LNCAP (cell line): Measurements from ENCODE around the gene CLDN25.
A peak's percentile ranks its signal among the peaks of the same experiment; 100 is the strongest.

Experiments
- TF ChIP-seq, protein P1 (sequence below): fragments of 450-650 bp; IDR thresholded peaks from 2 replicates; pipeline ENCODE4 v1.5.1; 2017; ENCODE audit warnings: mild to moderate bottlenecking

CLDN25 gene

DNA sequence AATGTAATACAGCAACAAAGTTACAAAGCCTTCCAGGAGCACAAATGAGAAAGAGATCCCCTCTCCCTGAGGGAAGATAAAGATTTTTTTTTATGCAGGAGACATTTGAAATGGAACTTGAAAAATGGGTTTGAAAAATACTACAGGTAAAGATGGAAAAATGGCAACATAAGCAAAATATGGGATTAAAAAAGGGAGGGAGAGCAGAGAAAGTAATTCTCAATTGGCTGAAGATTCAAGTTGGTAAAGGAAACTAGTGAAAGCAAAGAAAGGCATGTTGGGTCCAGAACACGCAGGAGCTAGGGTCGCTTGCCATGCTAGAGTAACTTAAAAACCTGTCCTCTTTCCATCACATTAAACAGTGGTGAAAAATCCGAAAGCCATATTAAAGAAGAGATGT is 7.6 kb upstream of the CLDN25 start:
- TF ChIP-seq, protein P1, sequence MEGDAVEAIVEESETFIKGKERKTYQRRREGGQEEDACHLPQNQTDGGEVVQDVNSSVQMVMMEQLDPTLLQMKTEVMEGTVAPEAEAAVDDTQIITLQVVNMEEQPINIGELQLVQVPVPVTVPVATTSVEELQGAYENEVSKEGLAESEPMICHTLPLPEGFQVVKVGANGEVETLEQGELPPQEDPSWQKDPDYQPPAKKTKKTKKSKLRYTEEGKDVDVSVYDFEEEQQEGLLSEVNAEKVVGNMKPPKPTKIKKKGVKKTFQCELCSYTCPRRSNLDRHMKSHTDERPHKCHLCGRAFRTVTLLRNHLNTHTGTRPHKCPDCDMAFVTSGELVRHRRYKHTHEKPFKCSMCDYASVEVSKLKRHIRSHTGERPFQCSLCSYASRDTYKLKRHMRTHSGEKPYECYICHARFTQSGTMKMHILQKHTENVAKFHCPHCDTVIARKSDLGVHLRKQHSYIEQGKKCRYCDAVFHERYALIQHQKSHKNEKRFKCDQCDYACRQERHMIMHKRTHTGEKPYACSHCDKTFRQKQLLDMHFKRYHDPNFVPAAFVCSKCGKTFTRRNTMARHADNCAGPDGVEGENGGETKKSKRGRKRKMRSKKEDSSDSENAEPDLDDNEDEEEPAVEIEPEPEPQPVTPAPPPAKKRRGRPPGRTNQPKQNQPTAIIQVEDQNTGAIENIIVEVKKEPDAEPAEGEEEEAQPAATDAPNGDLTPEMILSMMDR = no peak

DNA sequence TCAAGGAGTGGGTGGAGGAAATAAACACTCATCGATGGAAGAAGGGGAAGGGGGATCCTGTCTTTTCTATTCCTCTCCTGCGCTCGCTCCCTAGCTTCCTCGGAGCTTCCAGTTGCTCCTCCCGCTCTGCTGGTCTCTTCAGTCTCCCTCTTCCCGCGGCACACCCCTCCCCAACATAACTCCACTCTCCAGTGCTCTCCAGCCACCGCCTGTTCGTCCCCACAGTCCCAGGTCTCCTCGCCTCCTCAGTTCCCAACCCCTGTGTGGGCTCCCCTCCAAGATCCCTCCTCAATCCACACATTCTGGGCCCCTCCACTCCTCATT is 6.5 kb upstream of the CLDN25 start:
- TF ChIP-seq, protein P1 = no peak

DNA sequence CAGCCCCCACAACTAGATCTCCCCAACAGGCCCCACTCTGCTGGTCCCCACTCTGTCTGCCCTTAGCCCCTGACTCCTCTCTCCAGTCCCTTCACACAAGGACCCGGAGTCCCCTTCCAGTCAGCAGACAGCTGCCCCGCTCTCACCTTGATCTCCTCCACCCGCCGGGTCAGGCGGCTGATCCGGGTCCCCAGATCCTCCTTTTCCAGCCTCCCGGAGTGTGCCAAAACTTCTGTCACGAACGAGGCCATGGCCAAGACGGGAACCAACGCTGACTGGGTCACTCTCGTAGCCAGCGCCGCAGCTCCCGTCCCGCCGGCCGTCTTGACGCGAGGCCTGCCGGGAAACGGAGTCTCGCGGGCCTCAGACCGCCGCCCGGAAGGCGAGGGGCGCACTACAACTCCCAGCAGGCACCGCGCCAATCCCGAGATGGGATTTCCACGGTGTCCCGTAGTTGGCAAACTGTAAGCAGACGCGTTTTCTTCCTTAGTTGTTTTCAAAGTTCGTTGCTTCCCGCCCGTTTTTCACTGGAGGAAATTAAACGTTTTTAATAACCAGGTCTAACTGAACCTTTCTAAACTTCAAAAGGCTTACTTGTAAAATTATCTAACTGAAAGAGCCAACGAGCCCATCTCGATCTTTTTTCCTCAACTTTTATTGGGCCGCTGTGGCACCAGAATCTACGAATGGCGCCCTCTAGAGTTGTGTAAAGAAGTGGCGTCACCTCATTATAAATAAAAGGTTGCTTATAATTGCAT is 6.0 kb upstream of the CLDN25 start, which contains the start of gene ZW10:
TSS of gene ZW10 (minus strand) at position 277 of the 758 bp plus-strand sequence. CDS start at position 251, 26 bp downstream.
- TF ChIP-seq, protein P1 = peak; percentile 91

DNA sequence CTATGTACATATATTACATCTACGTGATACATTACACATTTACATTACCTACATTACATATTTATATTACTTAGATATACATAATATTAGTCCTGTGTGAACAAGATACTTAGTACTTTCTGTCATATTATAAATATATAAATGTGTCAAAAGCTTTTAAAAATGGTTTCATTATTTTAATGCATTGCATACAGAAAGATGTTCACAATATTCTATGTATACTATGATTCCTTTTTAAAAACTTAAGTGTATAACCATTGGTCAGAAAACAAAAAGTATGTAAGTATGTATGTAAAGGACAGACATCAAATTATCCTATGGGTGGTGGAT is 5.5 kb upstream of the CLDN25 start:
- TF ChIP-seq, protein P1 = no peak

DNA sequence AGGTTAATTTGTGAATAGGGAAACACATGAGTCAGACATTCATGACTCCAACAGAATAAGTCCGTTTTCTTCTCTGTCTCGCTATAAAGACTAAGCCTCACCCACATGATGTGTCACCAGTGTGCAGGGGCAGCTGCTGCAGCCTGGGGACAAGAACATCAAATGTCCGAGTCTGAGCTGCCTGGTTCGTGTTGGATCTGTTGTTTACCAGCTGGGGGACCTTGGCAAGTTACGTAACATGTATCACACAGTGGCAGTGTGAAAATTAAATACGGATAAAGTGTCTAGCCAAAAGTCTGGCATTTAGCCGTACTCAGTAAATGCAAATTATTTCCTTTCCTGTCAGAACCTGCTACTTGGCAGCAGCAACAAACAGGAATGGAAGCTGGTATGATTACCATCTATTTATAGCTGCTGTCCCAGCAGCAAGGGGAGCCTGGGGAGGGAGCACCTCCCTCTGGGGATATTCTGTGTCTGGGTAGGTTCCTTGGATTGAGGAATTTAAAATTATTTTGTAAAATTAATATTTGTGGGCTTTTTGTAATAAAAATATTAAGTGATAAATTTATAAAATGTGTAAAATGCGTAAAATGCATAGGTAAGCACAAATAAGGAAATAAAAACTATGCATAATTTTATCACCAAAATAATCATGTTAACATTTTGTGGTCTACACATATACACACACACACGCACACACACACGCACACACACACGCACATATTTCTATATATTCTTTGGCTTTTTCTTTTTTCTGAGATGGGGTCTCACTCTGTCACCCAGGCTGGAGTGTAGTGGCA is 1.3 kb upstream of the CLDN25 start:
- TF ChIP-seq, protein P1 = no peak

DNA sequence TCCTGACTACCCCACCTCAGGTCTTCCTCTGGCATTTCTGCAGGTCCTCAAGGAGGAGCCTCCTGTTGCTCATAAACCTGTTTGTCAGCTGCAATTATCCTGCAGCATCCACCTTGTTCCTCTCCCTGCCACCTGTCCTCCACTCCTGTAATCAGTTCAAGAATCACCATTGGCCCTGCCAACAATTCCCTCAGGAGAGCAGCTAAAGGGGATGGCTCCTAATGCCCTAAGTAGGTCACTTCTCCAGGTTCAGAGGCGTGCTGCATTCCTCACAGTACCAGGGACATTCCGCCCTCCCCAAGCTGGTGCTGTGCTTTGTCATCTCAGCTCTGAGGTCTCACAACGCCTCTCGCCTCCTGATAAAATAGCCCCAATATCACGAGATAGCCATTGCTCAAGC is 2.1 kb downstream of the CLDN25 start:
- TF ChIP-seq, protein P1 = no peak

DNA sequence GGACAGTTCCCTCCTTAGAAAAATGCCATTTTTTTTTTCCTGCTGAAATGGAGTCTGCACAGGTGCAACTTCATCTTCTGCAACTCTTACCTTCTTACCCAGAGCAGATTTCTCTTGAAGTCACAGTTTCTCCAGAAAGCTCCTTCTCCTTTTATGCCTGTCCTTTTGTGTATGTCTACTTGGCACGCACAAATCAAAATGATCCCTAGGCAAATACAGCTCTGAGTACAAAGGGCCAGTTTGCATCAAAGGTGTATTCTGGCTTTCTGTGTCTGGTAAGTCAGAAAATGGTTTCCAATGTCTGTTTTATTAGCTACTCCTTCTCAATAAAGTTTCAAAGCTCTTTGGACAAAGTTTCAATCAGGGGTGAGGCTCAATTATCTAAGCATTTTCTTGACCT is 2.5 kb downstream of the CLDN25 start:
- TF ChIP-seq, protein P1 = no peak
